Activated CD4-positive, alpha-beta T cell treated with anti-CD3 and anti-CD28 coated beads, Interleukin-2, amount 50 U/mL, for 16 hours (primary cell): ENCODE results near the gene TRAPPC14.

Source experiments
- DNase-seq: peaks from one replicate; pipeline ENCODE4 v3.0.0-alpha.2; 2020

TRAPPC14 gene

GRCh38 chr7:100173806-100174495, 15.4 kb upstream of the TRAPPC14 start:
- no peak for DNase-seq

- DNase-seq: no peak
Measured at GRCh38 chr7:100171840-100172239, 13.3 kb upstream of the TRAPPC14 start.

- DNase-seq: no peak
Measured at GRCh38 chr7:100171087-100171681, 12.7 kb upstream of the TRAPPC14 start.

- no peak for DNase-seq
Measured at GRCh38 chr7:100170101-100170897, 11.8 kb upstream of the TRAPPC14 start.

- no peak for DNase-seq
Measured at GRCh38 chr7:100169147-100169850, 10.8 kb upstream of the TRAPPC14 start.

GRCh38 chr7:100167912-100168323, 9.4 kb upstream of the TRAPPC14 start:
- DNase-seq: no peak

GRCh38 chr7:100166970-100167911, 8.7 kb upstream of the TRAPPC14 start:
- no peak for DNase-seq

- no peak for DNase-seq
Measured at GRCh38 chr7:100166317-100166940, 7.9 kb upstream of the TRAPPC14 start.

GRCh38 chr7:100163871-100164270, 5.3 kb upstream of the TRAPPC14 start:
- DNase-seq: no peak

- DNase-seq: no peak
Measured at GRCh38 chr7:100163006-100163531, 4.5 kb upstream of the TRAPPC14 start.

- no peak for DNase-seq
Measured at GRCh38 chr7:100160067-100160466, 1.5 kb upstream of the TRAPPC14 start.

- no peak for DNase-seq
Measured at GRCh38 chr7:100159099-100159623, 638 bp upstream of the TRAPPC14 start.

GRCh38 chr7:100157334-100158228, 942 bp downstream of the TRAPPC14 start:
- DNase-seq: no peak

GRCh38 chr7:100157069-100157333, 1.5 kb downstream of the TRAPPC14 start:
- DNase-seq: no peak

GRCh38 chr7:100156331-100157068, 2.0 kb downstream of the TRAPPC14 start:
- DNase-seq: no peak

GRCh38 chr7:100155553-100156317, 2.8 kb downstream of the TRAPPC14 start:
- DNase-seq: no peak

GRCh38 chr7:100154651-100155491, 3.7 kb downstream of the TRAPPC14 start:
- DNase-seq: no peak
